ENCODE results near the gene TMEM145. TPM values are rescaled to one million over a fixed set of nuclear protein-coding genes. Genes with fewer than 3 reads are reported as not detected.

Gene TMEM145
- total and polyA plus RNA-seq, 10 of the 15 experiments (the other 5 are each of a cell fraction or from before 2014, with no cell fraction given) = 0.04 to 0.97 (median 0.16) TPM; not detected in 4

GRCh38 chr19:42332059-42332458, 18.9 kb downstream of the TMEM145 start:
- peaks cover 0 to 3% of the 10 kb centered on the region in 2 experiments; a peak in 3 of 4 replicates for H3K36me3 ChIP-seq (ENCODE audit: control insufficient read depth in 2 of 2, insufficient read depth in 2 of 2, low read length in 1 of 2)
- no peak overlapping the region for H3K27ac ChIP-seq (ENCODE audit: control insufficient read depth, insufficient read depth)
- intact Hi-C loops (cut with micrococcal nuclease; ENCODE audit: unreplicated experiment) (no loop called here), in situ Hi-C loops (cut with MboI) (no loop called here)
- ChIA-PET CTCF (interaction anchor here (0.7 kb wide), 1 partner anchor 381 kb away, joined by 3 read pairs; no protein-coding TSS in a partner anchor), SMC1A (ENCODE audit: uncharacterized antibody, unreplicated experiment) (no interaction called here), RAD21 (ENCODE audit: unreplicated experiment) (interaction anchor here (1.0 kb wide), 1 partner anchor 68 kb away, joined by 4 read pairs; no protein-coding TSS in a partner anchor), POLR2A (interaction anchor here (0.6 kb wide), 1 partner anchor 65 kb away, joined by 6 read pairs; no protein-coding TSS in a partner anchor)
- H3K9ac ChIP-seq (ENCODE audit: control insufficient read depth, insufficient read depth, low read length) = no peak overlapping the region
- FAIRE-seq (no peak), DNase-seq (ENCODE audit: low read depth, low spot score) (no peak), ATAC-seq (no peak)
- BruUV-seq (replicated peaks) = no TSS peak
- no peak overlapping the region for H3K4me2 ChIP-seq (ENCODE audit: control insufficient read depth, insufficient read depth)
- no peaks in the 10 kb centered on the region for H3K27me3 ChIP-seq (replicated peaks in 1 of 2; ENCODE audit: control insufficient read depth in 2 of 2, insufficient read depth in 2 of 2, low read length in 1 of 2)
- no peaks in the 10 kb centered on the region for H4K20me1 ChIP-seq (ENCODE audit: control insufficient read depth, insufficient read depth)
- H3K79me2 ChIP-seq (ENCODE audit: control insufficient read depth, insufficient read depth, low read length) = no peaks in the 10 kb centered on the region; the same call in 1 of the 2 replicates
- 85% methylated on average over 6 of the region's 6 CpGs for WGBS (ENCODE audit: insufficient coverage, insufficient replicate concordance, low lambda C conversion rate, missing lambda C conversion rate)
- no peak overlapping the region for H3K4me3 ChIP-seq
- no peaks in the 10 kb centered on the region for H3K9me3 ChIP-seq (replicated peaks; ENCODE audit: control insufficient read depth, insufficient read depth, low read length)
- peaks cover 2% of the 10 kb centered on the region for H3K4me1 ChIP-seq (ENCODE audit: control insufficient read depth, insufficient read depth, low read length)
- no peak for TF ChIP-seq TCF7 (IDR thresholded peaks at IDR 0.05; ENCODE audit: borderline replicate concordance)
- TF ChIP-seq GABPA (IDR thresholded peaks at IDR 0.05; ENCODE audit: low read depth) = no peak
- TF ChIP-seq ZNF592 (IDR thresholded peaks at IDR 0.05) = no peak
- no peak for TF ChIP-seq USF1 (IDR thresholded peaks at IDR 0.05; ENCODE audit: borderline replicate concordance, extremely low read length, insufficient read depth, low read depth, low read length)
- TF ChIP-seq EED (IDR thresholded peaks at IDR 0.05; ENCODE audit: low read depth) = no peak
- no peak for TF ChIP-seq BRCA1 (IDR thresholded peaks at IDR 0.05; ENCODE audit: low read depth, low read length)
- TF ChIP-seq SMAD5 (IDR thresholded peaks at IDR 0.05; ENCODE audit: low read depth) = no peak
- TF ChIP-seq NR2C2 (IDR thresholded peaks at IDR 0.05; ENCODE audit: borderline replicate concordance, control insufficient read depth, insufficient read length, low read depth) = no peak
- TF ChIP-seq SUPT20H (IDR thresholded peaks at IDR 0.05; ENCODE audit: borderline replicate concordance, control insufficient read depth, low read depth, low read length) = no peak
- no peak for TF ChIP-seq HSF1 (IDR thresholded peaks at IDR 0.05; ENCODE audit: low read depth, low read length)
- no peak for TF ChIP-seq E2F8 (IDR thresholded peaks at IDR 0.05; ENCODE audit: low read depth, partially characterized antibody)
- TF ChIP-seq CHD2 (IDR thresholded peaks at IDR 0.05; ENCODE audit: borderline replicate concordance, low read depth, low read length) = no peak
- TF ChIP-seq KLF5 (IDR thresholded peaks at IDR 0.05; ENCODE audit: partially characterized antibody) = no peak
- TF ChIP-seq ZNF384 (IDR thresholded peaks at IDR 0.05; ENCODE audit: borderline replicate concordance, low read depth, low read length) = no peak
- H2AFZ ChIP-seq (ENCODE audit: control insufficient read depth, low read depth, low read length) = no peak overlapping the region

Data from GM12878 (cell line).